ENCODE results near the gene ELMOD3. TPM values are rescaled to one million over a fixed set of nuclear protein-coding genes. Genes with fewer than 3 reads are reported as not detected.
"Not testable (repeated sequence)": the region's sequence is repeated elsewhere in the genome, so short reads cannot be mapped to it uniquely, and the experiment has no call there.

Gene ELMOD3
- total RNA-seq, 4 donors from 2014 or later: 12.8 to 45.3 (median 21.0) TPM

GRCh38 chr2:85329181-85329651, 25.4 kb upstream of the ELMOD3 start:
- Histone ChIP-seq H3K27me3 (no peaks in the 10 kb centered on the region), H3K4me3 (no peak overlapping the region), H3K36me3 (no peaks in the 10 kb centered on the region), H3K27ac (no peak overlapping the region), H3K4me1 (no peaks in the 10 kb centered on the region), H3K9me3 (no peaks in the 10 kb centered on the region)
- DNase-seq: no peak
- TF ChIP-seq POLR2A (IDR thresholded peaks at IDR 0.05) (no peak), CTCF (IDR thresholded peaks at IDR 0.05) (no peak)
- intact Hi-C loops (cut with DNase I; ENCODE audit: low total_unique reads): no loop called here

GRCh38 chr2:85329701-85330100, 24.9 kb upstream of the ELMOD3 start:
- H3K9me3 ChIP-seq; H3K27ac ChIP-seq; H3K4me3 ChIP-seq; DNase-seq; H3K27me3 ChIP-seq; H3K4me1 ChIP-seq; intact Hi-C loops (cut with DNase I; ENCODE audit: low total_unique reads); H3K36me3 ChIP-seq: not testable (repeated sequence)

- no peaks in the 10 kb centered on the region for H3K4me1 ChIP-seq
- intact Hi-C loops (cut with DNase I; ENCODE audit: low total_unique reads): no loop called here
- H3K4me3 ChIP-seq: no peak overlapping the region
- H3K36me3 ChIP-seq: no peaks in the 10 kb centered on the region
- H3K27me3 ChIP-seq: no peaks in the 10 kb centered on the region
- no peak for DNase-seq
- TF ChIP-seq CTCF (IDR thresholded peaks at IDR 0.05): no peak
- TF ChIP-seq POLR2A (IDR thresholded peaks at IDR 0.05): no peak
- no peaks in the 10 kb centered on the region for H3K9me3 ChIP-seq
- no peak overlapping the region for H3K27ac ChIP-seq
Observed at GRCh38 chr2:85330839-85331636, 23.5 kb upstream of the ELMOD3 start.

- intact Hi-C loops (cut with DNase I; ENCODE audit: low total_unique reads); H3K27ac ChIP-seq; H3K9me3 ChIP-seq; DNase-seq; H3K4me3 ChIP-seq; H3K36me3 ChIP-seq; H3K27me3 ChIP-seq; H3K4me1 ChIP-seq: not testable (repeated sequence)
Observed at GRCh38 chr2:85333877-85334276, 20.7 kb upstream of the ELMOD3 start.

GRCh38 chr2:85334928-85335327, 19.6 kb upstream of the ELMOD3 start:
- Histone ChIP-seq H3K4me3 (no peak overlapping the region), H3K9me3 (no peaks in the 10 kb centered on the region), H3K36me3 (no peaks in the 10 kb centered on the region), H3K27ac (no peak overlapping the region), H3K27me3 (no peaks in the 10 kb centered on the region), H3K4me1 (no peaks in the 10 kb centered on the region)
- no peak for DNase-seq
- TF ChIP-seq CTCF (IDR thresholded peaks at IDR 0.05): no peak
- TF ChIP-seq POLR2A (IDR thresholded peaks at IDR 0.05): no peak
- intact Hi-C loops (cut with DNase I; ENCODE audit: low total_unique reads): no loop called here

- Histone ChIP-seq H3K27me3 (no peaks in the 10 kb centered on the region), H3K9me3 (no peaks in the 10 kb centered on the region), H3K4me1 (no peaks in the 10 kb centered on the region), H3K27ac (no peak overlapping the region), H3K36me3 (no peaks in the 10 kb centered on the region), H3K4me3 (no peak overlapping the region)
- DNase-seq: no peak
- intact Hi-C loops (cut with DNase I; ENCODE audit: low total_unique reads): no loop called here
- no peak for TF ChIP-seq POLR2A (IDR thresholded peaks at IDR 0.05)
- TF ChIP-seq CTCF (IDR thresholded peaks at IDR 0.05): no peak
Observed at GRCh38 chr2:85340034-85340892, 14.3 kb upstream of the ELMOD3 start.
